ENCODE measurements around the gene DGKI.

DGKI gene

GRCh38 chr7:137636376-137636775, 210.4 kb downstream of the DGKI start:
- no peak for DNase-seq

DNA sequence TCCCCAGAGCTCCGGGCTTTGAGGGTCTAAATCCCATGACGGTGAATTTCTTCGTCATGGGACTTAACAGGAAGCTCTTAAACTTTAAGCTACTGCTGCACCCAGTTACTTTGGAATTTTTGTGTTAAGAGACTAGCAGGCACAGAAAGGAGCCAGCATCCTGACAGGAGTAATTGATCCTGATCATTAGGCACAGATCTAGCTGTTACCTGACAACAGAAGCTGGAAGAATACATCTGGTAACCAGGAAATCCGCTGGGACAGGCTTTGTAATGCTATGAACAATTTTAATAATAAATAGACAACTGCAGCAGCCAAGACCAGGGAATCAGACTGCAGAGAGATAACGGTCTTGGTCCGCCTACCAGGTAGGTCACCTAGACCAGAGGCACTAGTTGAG, 210.9 kb downstream of the DGKI start:
- no peak for DNase-seq

DNA sequence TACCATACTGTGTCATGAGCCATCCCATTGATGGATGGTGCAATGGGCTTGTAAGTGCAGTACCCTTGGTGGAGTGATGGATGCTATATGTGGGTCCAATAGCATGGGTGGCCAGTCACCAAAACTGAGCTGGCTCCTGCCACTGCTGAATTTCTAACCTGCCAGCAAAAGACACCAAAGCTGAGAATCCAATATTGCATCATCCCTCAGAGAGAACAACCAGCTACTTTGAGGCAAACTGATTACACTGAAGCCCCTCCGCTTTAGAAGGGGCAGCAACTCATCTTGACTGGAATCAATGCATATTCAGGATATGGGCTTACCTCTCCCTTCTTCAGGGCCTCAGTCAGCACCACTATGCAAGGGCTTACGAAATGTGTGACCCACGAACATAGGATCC, 211.6 kb downstream of the DGKI start:
- DNase-seq: no peak

- DNase-seq: no peak
These were observed 212.4 kb downstream of the DGKI start for GRCh38 chr7:137634356-137634755.

GRCh38 chr7:137633133-137633532, 213.6 kb downstream of the DGKI start:
- DNase-seq: no peak

- DNase-seq: no peak
These were observed 218.6 kb downstream of the DGKI start for GRCh38 chr7:137628216-137628615.

- peak; percentile 14 for DNase-seq
These were observed 220.2 kb downstream of the DGKI start for GRCh38 chr7:137626469-137627067.

DNA sequence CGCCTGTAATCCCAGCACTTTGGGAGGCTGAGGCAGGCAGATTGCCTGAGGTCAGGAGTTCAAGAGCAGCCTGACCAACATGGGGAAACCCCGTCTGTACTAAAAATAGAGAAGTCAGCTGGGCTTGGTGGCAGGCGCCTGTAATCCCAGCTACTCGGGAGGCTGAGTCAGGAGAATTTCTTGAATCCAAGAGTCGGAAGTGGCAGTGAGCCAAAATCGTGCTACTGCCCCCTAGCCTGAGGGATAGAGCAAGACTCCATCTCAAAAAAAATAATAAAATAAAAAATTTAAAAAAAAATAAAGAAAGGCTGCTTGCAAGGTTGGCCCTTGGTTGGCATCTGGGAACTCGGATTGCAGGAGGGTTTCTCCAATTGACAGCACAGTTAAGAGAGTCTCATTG, 221.6 kb downstream of the DGKI start:
- DNase-seq: no peak

GRCh38 chr7:137619181-137619580, 227.6 kb downstream of the DGKI start:
- DNase-seq: no peak

DNA sequence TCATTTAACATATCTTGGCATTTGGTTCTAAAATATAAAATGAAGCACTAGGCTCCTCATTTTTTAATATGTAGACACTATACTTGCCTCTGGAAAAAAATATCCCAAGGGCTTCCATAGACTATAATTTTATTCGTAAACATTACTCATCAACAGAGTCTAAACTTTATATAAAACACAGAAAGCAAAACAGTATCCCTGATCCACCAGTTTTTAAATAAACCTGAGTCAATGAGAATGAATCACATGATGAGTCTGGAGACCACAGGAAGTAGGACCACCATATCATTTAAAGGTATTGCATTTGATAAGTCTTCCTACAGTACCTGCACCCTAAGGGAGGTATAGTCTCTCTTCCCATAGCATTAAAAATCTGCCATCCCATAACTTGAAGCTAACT, 228.0 kb downstream of the DGKI start:
- DNase-seq: no peak

GRCh38 chr7:137613006-137613525, 233.7 kb downstream of the DGKI start:
- DNase-seq: no peak

GRCh38 chr7:137611606-137612005, 235.2 kb downstream of the DGKI start:
- DNase-seq: no peak

DNA sequence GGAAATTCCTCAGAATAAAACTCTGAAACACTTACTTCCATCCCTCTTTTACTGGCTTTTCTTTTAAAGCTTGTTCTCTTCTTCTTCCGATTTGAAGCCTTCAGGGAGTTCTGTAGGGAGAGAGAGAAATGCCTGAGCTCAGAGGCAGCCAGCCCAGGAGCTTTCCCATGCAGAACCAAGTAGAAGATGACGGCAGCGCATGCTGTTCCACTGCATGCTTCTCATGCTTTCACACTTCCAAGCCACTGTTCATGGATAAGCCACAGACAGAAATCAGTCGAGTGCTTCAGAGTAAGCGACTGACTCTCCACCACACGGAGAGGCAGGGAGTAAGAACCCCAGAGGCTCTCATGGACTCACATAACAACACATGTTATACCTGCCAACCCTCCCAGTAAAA, 237.3 kb downstream of the DGKI start:
- DNase-seq: no peak

- peak; percentile 36 for DNase-seq
These were observed 240.6 kb downstream of the DGKI start for GRCh38 chr7:137606061-137606674.

- DNase-seq: no peak
These were observed 243.7 kb downstream of the DGKI start for GRCh38 chr7:137603043-137603442.

GRCh38 chr7:137601642-137602041, 245.1 kb downstream of the DGKI start:
- DNase-seq: no peak

GRCh38 chr7:137597856-137598255, 248.9 kb downstream of the DGKI start:
- no peak for DNase-seq

GRCh38 chr7:137593115-137593711, 253.6 kb downstream of the DGKI start:
- no peak for DNase-seq

DNA sequence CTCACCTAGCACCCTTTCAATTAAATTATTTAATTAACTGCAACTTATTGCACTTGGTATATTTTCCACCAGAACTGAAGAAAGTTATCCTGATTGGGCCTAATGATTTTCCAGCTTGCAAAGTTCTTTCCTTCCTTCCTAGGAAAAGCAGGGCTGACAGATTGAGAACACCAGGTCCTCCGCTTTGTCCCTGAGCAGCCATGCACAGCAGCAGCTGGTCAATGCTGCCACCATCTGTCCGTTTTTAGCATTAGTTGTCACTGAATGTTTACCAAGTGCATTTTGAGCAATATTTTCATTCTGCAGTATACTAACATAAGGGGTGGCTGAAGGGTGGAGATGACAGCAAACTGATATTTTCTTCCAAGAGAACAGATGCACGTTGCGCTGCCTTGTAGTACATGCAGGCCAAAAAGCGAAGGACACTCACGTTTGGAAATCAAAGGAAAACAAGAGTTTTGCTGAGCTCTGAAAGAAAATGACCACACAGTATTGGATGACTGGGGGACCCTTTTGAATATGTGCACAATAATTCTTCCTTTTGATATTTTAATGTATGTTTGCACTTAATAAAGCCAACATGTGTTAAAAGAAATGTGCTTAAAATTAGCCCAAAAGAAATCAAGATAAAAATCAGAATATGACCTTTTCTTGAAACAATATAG, 254.4 kb downstream of the DGKI start:
- peak; percentile 69 for DNase-seq

GRCh38 chr7:137591421-137591837, 255.3 kb downstream of the DGKI start:
- DNase-seq: no peak

- DNase-seq: no peak
These were observed 255.9 kb downstream of the DGKI start for GRCh38 chr7:137590756-137591305.

- DNase-seq: no peak
These were observed 256.6 kb downstream of the DGKI start for GRCh38 chr7:137590071-137590755.

DNA sequence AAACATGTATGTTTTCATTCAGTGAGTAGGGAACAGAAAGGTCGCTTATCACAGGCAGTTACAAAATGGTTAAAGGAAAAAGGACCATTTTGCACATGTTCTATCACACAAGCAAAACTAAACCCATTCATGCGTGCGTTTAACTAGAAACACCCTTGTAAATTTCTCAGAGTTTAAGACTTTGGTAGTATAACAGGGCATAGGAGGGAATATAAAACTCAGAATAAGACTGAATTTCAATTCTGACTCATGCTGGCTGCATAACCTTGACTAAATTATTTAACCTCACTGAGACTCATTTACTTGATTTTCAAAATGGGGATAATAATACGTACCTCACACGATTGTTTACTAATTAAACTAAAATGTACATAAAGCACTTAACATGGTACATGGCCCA, 259.4 kb downstream of the DGKI start:
- no peak for DNase-seq

Data from NCI-H1694 (cell line).